HG02763 (cell line): ENCODE data around the gene RNF141.

Experiments used
- ATAC-seq: cut with Tn5 transposase; IDR thresholded peaks from one replicate; pipeline ENCODE4 v1.9.1; 2021; ENCODE audit warnings: mild to moderate bottlenecking, moderate library complexity; ENCODE audit not compliant: unreplicated experiment

The RNF141 gene

GRCh38 chr11:10561947-10562346 is 21.0 kb upstream of the RNF141 start:
- no peak for ATAC-seq

- no peak for ATAC-seq
Measured at GRCh38 chr11:10561043-10561818, 20.2 kb upstream of the RNF141 start.

GRCh38 chr11:10558288-10558687 is 17.3 kb upstream of the RNF141 start:
- no peak for ATAC-seq

- no peak for ATAC-seq
Measured at GRCh38 chr11:10556590-10556989, 15.6 kb upstream of the RNF141 start.

- ATAC-seq = no peak
Measured at GRCh38 chr11:10551845-10552352, 10.9 kb upstream of the RNF141 start.

- ATAC-seq = no peak
Measured at GRCh38 chr11:10551290-10551592, 10.3 kb upstream of the RNF141 start.

GRCh38 chr11:10550503-10551289 is 9.7 kb upstream of the RNF141 start:
- no peak for ATAC-seq

GRCh38 chr11:10544491-10545465 is 3.8 kb upstream of the RNF141 start:
- ATAC-seq = no peak

- no peak for ATAC-seq
Measured at GRCh38 chr11:10543782-10544181, 2.8 kb upstream of the RNF141 start.

GRCh38 chr11:10542776-10543175 is 1.8 kb upstream of the RNF141 start:
- ATAC-seq = no peak

GRCh38 chr11:10541561-10541930 is 559 bp upstream of the RNF141 start:
- ATAC-seq = no peak

GRCh38 chr11:10540546-10540914 is 457 bp downstream of the RNF141 start:
- peak; percentile 25 for ATAC-seq

- no peak for ATAC-seq
Measured at GRCh38 chr11:10539339-10539738, 1.6 kb downstream of the RNF141 start.

GRCh38 chr11:10538924-10539323 is 2.1 kb downstream of the RNF141 start:
- ATAC-seq = no peak

GRCh38 chr11:10537600-10537999 is 3.4 kb downstream of the RNF141 start:
- ATAC-seq = no peak

GRCh38 chr11:10534316-10534715 is 6.7 kb downstream of the RNF141 start:
- ATAC-seq = no peak

GRCh38 chr11:10533323-10533722 is 7.7 kb downstream of the RNF141 start:
- no peak for ATAC-seq

GRCh38 chr11:10532526-10532925 is 8.5 kb downstream of the RNF141 start:
- ATAC-seq = no peak

GRCh38 chr11:10529279-10529678 is 11.7 kb downstream of the RNF141 start:
- ATAC-seq = no peak

- ATAC-seq = no peak
Measured at GRCh38 chr11:10528121-10528520, 12.9 kb downstream of the RNF141 start.
